Panc1 (cell line): ENCODE data around the gene KMT2A. TPM values are rescaled to one million over a fixed set of nuclear protein-coding genes. Genes with fewer than 3 reads are reported as not detected.

Experiments used
- ATAC-seq: fragments of 200-7000 bp; cut with Tn5 transposase; 2 replicates; pipeline ENCODE4 v1.9.1; 2020; ENCODE audit warnings: mild to moderate bottlenecking, moderate library complexity
- BruUV-seq: library from RNA; stranded (reverse); fragments of 400-500 nt; replicated peaks from 2 replicates; lab custom pipeline; 2021; lab: Mats Ljungman, UMichigan
- CTCF ChIA-PET: fragments of 300-600 bp; sonication (Branson Sonifier 250); formaldehyde crosslinking; loops from one replicate; lab custom pipeline; 2022; ENCODE audit warnings: antibody characterized with exemption; lab: Charles Lee
- POLR2A ChIA-PET: fragments of 300-600 bp; sonication (Branson Sonifier 250); formaldehyde crosslinking; loops from one replicate; lab custom pipeline; 2022; ENCODE audit warnings: antibody characterized with exemption; lab: Charles Lee
- DNase-seq: peaks from one replicate; pipeline ENCODE4 v3.0.0-alpha.2; 2010; ENCODE audit warnings: low read depth, low spot score
- H3K27ac ChIP-seq: 2 replicates; pipeline ENCODE4 v1.5.1; 2011; ENCODE audit warnings: mild to moderate bottlenecking, low read length, inconsistent platforms
- H3K27me3 ChIP-seq: fragments of 200-500 bp; sonication (Bioruptor generic); 2 replicates; pipeline ENCODE4 v1.6.0; 2014; ENCODE audit warnings: low read length, inconsistent platforms; ENCODE audit not compliant: control insufficient read depth, insufficient read depth
- H3K36me3 ChIP-seq: fragments of 200-500 bp; sonication (Bioruptor generic); 2 replicates; pipeline ENCODE4 v1.5.1; 2014; ENCODE audit warnings: inconsistent platforms, mild to moderate bottlenecking, low read length, moderate library complexity; ENCODE audit not compliant: control insufficient read depth, insufficient read depth
- H3K4me1 ChIP-seq: 2 replicates; pipeline ENCODE4 v1.5.1; 2011; ENCODE audit warnings: inconsistent platforms, mild to moderate bottlenecking, low read length, moderate library complexity; ENCODE audit not compliant: control insufficient read depth, insufficient read depth
- H3K4me3 ChIP-seq, 2 experiments: 2 replicates each; pipeline ENCODE4 v1.5.1; 2011 to 2012; ENCODE audit warnings: low read depth in 2 of 2, low read length in 2 of 2, mild to moderate bottlenecking in 2 of 2, inconsistent platforms in 1 of 2, moderate library complexity in 1 of 2
- H3K9me3 ChIP-seq: fragments of 200-500 bp; sonication (Bioruptor generic); 2 replicates; pipeline ENCODE4 v1.5.1; 2014; ENCODE audit warnings: low read depth, mild to moderate bottlenecking, inconsistent platforms, low read length, moderate library complexity; ENCODE audit not compliant: control insufficient read depth, insufficient read depth
- CTCF ChIP-seq: fragments of 450-650 bp; IDR thresholded peaks from 2 replicates; pipeline ENCODE4 v1.5.1; 2017; ENCODE audit warnings: mild to moderate bottlenecking
- POLR2AphosphoS5 ChIP-seq: IDR thresholded peaks from 2 replicates; pipeline ENCODE4 v1.6.1; 2012; ENCODE audit warnings: mild to moderate bottlenecking, low read depth, low read length, moderate library complexity
- REST ChIP-seq, 2 experiments: IDR thresholded peaks; 2 replicates each; pipeline ENCODE4 v1.6.1; 2011 to 2012; ENCODE audit warnings: low read depth in 2 of 2, control low read depth in 1 of 2, low read length in 1 of 2, mild to moderate bottlenecking in 1 of 2, moderate library complexity in 1 of 2; ENCODE audit not compliant: insufficient read depth in 1 of 2
- SIN3A ChIP-seq: IDR thresholded peaks from 2 replicates; pipeline ENCODE4 v1.6.1; 2012; ENCODE audit warnings: low read depth, mild to moderate bottlenecking, low read length, moderate library complexity, borderline replicate concordance; ENCODE audit not compliant: insufficient read depth
- TCF7L2 ChIP-seq: IDR thresholded peaks from 2 replicates; pipeline ENCODE4 v1.6.1; 2011; ENCODE audit warnings: mild to moderate bottlenecking, low read depth, low read length, inconsistent platforms
- in situ Hi-C: cut with HindIII; loops from 2 replicates; pipeline ENCODE4 v1.10.0; 2016; ENCODE audit warnings: low sequenced_read_pairs, low pct_unique_long_range_greater_than_20kb
- intact Hi-C: fragments of 100-400 bp; cut with micrococcal nuclease; formaldehyde crosslinking; loops from one replicate; pipeline ENCODE4 v1.10.0; 2022; ENCODE audit not compliant: unreplicated experiment
- total RNA-seq: library from RNA; stranded (reverse); gene quantifications from one replicate; pipeline ENCODE4 v1.2.1, GENCODE V29; 2021; ENCODE audit not compliant: unreplicated experiment

Gene KMT2A
- total RNA-seq, 1 experiment from 2014 or later = 139 TPM

DNA sequence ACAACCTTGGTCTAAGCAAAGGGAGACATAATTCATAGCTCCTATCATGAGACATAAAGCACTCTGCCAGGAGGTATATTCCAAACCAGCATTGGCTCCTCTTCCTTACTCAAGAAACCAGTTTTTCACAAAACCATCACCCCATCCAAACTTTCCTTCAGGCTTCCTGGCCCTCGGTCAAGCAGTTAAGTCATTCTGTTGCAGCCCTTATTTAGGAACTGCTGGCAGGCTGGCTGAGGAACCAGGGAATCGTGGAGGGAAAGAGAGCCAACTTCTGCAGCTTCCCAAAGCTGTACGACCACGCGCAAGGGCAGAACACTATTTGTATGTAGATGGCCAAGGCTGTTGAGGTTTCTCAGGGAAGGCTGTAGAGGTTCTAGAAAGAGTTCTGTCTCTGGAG, 128.8 kb downstream of the KMT2A start:
- CTCF ChIA-PET = interaction anchor here (0.5 to 1.0 kb wide), 3 partner anchors 35 to 47 kb away, joined by 3 to 4 read pairs (median 4); no protein-coding TSS in a partner anchor
- POLR2A ChIA-PET = interaction anchor here (0.6 kb wide), 1 partner anchor 163 kb away, joined by 7 read pairs; no protein-coding TSS in a partner anchor
- TF ChIP-seq CTCF (no peak), SIN3A (no peak), REST (IDR thresholded peaks at IDR 0.05; ENCODE audit: insufficient read depth in 1 of 2, low read depth in 2 of 2, low read length in 1 of 2) (no peak), TCF7L2 (no peak), POLR2AphosphoS5 (no peak)
- Histone ChIP-seq H3K9me3 (no peaks in the 10 kb centered on the region), H3K27me3 (no peaks in the 10 kb centered on the region), H3K4me3 (no peak overlapping the region), H3K4me1 (peaks cover 5% of the 10 kb centered on the region), H3K36me3 (no peaks in the 10 kb centered on the region; the same call in 1 of the 2 replicates), H3K27ac (no peak overlapping the region; the same call in 1 of the 2 replicates)
- no peak for ATAC-seq
- no TSS peak for BruUV-seq
- in situ Hi-C loops (no loop called here), intact Hi-C loops (loop anchor here (5.0 kb wide), 1 partner anchor 33 kb away; the partner anchor contains the start of gene TMEM25)
- DNase-seq = no peak

- Histone ChIP-seq H3K9me3 (no peaks in the 10 kb centered on the region), H3K36me3 (no peaks in the 10 kb centered on the region; the same call in none of the 2 replicates), H3K27me3 (no peaks in the 10 kb centered on the region), H3K4me3 (no peak overlapping the region), H3K27ac (no peak overlapping the region), H3K4me1 (peaks cover 19% of the 10 kb centered on the region)
- POLR2A ChIA-PET = interaction anchor here (0.5 to 0.6 kb wide), 2 partner anchors 51 to 159 kb away, joined by 4 read pairs; no protein-coding TSS in a partner anchor
- in situ Hi-C loops = no loop called here
- intact Hi-C loops = loop anchor here (5.0 kb wide), 1 partner anchor 37 kb away; the partner anchor contains the start of gene TMEM25
- DNase-seq (no peak), ATAC-seq (no peak)
- TF ChIP-seq SIN3A = no peak
- no peak for TF ChIP-seq REST (IDR thresholded peaks at IDR 0.05; ENCODE audit: insufficient read depth in 1 of 2, low read depth in 2 of 2, low read length in 1 of 2)
- no peak for TF ChIP-seq TCF7L2
- TF ChIP-seq POLR2AphosphoS5 = no peak
- TF ChIP-seq CTCF = no peak
- BruUV-seq = no TSS peak
- CTCF ChIA-PET = interaction anchor here (0.6 to 0.7 kb wide), 3 partner anchors 23 to 79 kb away, joined by 3 to 5 read pairs (median 3); no protein-coding TSS in a partner anchor
Observed at GRCh38 chr11:118569670-118570069, 133.4 kb downstream of the KMT2A start.
